ENCODE data around the gene SIRPG.
A peak's percentile ranks its signal among the peaks of the same experiment; 100 is the strongest.

Gene SIRPG

DNA sequence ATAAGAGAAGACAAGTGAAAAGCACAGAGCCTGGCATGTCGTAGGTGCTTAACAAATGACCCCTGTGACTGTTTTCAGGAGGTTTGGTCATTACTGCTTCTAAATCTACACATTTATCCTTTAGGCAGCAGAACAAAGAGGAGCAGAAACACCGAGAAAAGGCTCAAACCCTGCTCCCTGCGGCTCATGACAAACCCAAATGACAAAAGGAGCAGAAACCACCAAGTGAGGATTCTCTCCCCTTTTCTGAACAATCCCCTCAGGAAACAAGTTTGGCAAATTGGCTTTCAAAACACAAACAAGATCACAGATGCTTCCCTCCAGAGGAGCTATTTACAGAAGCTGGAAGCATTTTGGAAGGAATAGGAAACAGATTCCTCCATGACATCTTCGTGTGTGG, 15.8 kb upstream of the SIRPG start:
- TF ChIP-seq, protein P1, sequence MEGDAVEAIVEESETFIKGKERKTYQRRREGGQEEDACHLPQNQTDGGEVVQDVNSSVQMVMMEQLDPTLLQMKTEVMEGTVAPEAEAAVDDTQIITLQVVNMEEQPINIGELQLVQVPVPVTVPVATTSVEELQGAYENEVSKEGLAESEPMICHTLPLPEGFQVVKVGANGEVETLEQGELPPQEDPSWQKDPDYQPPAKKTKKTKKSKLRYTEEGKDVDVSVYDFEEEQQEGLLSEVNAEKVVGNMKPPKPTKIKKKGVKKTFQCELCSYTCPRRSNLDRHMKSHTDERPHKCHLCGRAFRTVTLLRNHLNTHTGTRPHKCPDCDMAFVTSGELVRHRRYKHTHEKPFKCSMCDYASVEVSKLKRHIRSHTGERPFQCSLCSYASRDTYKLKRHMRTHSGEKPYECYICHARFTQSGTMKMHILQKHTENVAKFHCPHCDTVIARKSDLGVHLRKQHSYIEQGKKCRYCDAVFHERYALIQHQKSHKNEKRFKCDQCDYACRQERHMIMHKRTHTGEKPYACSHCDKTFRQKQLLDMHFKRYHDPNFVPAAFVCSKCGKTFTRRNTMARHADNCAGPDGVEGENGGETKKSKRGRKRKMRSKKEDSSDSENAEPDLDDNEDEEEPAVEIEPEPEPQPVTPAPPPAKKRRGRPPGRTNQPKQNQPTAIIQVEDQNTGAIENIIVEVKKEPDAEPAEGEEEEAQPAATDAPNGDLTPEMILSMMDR (IDR thresholded peaks at IDR 0.05; ENCODE audit: low read depth, low read length) = no peak
- in situ Hi-C loops (cut with HindIII; ENCODE audit: low sequenced_read_pairs) = no loop called here
- DNase-seq (ENCODE audit: low read depth, low spot score) = no peak
- H3K4me3 ChIP-seq (ENCODE audit: low read depth, low read length) = no peak overlapping the region

DNA sequence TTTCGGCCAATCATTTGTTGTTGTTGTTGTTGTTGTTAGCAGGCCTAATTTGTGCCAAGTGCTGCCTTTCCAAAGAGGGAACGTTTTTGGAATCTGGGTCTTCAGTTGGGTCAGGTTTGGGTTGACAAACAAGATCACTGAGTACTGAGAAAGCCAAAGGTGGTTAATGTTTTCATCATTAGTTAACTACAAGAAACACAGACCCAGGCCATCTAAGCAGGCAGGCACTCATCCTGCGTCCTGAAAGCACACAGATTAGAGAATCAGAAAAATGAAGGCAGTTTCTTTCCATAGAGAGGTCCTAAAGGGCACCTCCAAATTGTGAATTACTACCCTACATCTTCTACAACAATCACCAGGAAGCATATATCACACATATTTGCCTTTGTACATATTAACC, 15.1 kb upstream of the SIRPG start:
- TF ChIP-seq, protein P1 (IDR thresholded peaks at IDR 0.05; ENCODE audit: low read depth, low read length) = no peak
- DNase-seq (ENCODE audit: low read depth, low spot score) = no peak
- in situ Hi-C loops (cut with HindIII; ENCODE audit: low sequenced_read_pairs) = no loop called here
- H3K4me3 ChIP-seq (ENCODE audit: low read depth, low read length) = no peak overlapping the region

GRCh38 chr20:1671891-1672669, 14.5 kb upstream of the SIRPG start:
- DNase-seq (ENCODE audit: low read depth, low spot score) = no peak
- H3K4me3 ChIP-seq (ENCODE audit: low read depth, low read length) = no peak overlapping the region
- in situ Hi-C loops (cut with HindIII; ENCODE audit: low sequenced_read_pairs) = no loop called here
- TF ChIP-seq, protein P1 (IDR thresholded peaks at IDR 0.05; ENCODE audit: low read depth, low read length) = no peak

DNA sequence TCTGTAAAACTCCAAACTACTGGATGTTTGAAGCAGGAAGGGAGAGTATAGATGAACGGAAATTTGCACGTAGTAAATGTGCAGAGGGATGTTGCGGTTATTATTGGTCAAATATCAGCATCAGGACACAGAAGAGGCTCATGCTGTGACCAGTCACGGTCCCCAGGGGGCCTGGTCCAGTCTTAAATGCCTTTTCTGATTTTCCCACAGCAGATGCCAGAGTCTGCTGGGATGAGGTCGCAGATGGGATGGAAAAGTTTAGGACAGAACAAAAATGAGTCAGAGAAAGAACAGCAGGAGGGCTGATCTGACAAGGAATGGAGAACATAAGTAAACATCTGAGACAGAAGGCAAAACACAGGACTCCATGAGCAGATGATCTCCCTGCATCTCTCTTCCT, 11.7 kb upstream of the SIRPG start:
- in situ Hi-C loops (cut with HindIII; ENCODE audit: low sequenced_read_pairs) = no loop called here
- DNase-seq (ENCODE audit: low read depth, low spot score) = peak; percentile 89
- H3K4me3 ChIP-seq (ENCODE audit: low read depth, low read length) = no peak overlapping the region
- TF ChIP-seq, protein P1 (IDR thresholded peaks at IDR 0.05; ENCODE audit: low read depth, low read length) = no peak

DNA sequence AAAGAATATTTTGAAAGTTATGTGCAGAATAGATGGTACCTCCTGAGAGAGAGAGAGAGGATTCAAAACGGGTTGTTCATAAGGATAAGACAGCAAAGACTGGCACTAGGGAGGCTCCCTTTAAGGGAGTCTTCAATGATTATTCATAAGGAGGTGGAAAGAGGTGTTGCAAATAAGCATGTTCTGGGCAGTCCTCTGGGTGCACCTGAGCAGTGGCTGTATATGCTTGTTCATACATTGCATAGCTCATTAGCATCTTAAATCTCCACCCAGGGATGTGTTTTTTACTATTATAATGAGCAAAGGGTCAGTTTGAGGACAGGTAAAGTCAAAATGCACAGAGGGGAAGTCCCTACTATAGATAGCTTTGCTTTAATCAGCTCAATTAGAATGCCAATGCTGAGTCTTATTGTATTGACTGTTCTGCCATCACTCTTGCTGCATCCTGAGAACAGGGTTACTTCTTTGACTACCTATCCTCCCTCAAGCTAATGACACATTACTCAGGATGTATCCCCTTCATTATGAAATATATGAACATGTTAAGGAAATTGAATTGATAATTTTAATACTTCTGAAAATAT, 10.0 kb upstream of the SIRPG start:
- in situ Hi-C loops (cut with HindIII; ENCODE audit: low sequenced_read_pairs) = no loop called here
- TF ChIP-seq, protein P1 (IDR thresholded peaks at IDR 0.05; ENCODE audit: low read depth, low read length) = no peak
- no peak for DNase-seq (ENCODE audit: low read depth, low spot score)
- H3K4me3 ChIP-seq (ENCODE audit: low read depth, low read length) = no peak overlapping the region

DNA sequence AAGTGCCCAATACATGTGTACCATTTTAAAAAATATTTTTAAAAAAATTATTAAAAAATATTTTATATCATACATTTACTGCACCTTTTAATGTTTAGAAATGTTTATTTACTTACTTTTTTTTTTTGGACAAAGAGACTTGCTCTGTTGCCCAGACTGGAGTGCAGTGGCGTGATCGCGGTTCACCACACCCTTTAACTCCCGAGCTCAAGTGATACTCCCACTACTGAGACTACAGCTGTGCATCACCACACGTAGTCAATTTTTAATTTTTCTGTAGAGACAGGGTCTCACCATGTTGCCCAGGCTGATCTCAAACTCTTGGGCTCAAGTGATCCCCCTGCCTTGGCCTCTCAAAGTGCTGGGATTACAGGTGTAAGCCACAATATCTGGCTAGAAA, 9.2 kb upstream of the SIRPG start:
- TF ChIP-seq, protein P1 (IDR thresholded peaks at IDR 0.05; ENCODE audit: low read depth, low read length) = no peak
- H3K4me3 ChIP-seq (ENCODE audit: low read depth, low read length) = no peak overlapping the region
- DNase-seq (ENCODE audit: low read depth, low spot score) = no peak
- in situ Hi-C loops (cut with HindIII; ENCODE audit: low sequenced_read_pairs) = no loop called here

Data from astrocyte of the spinal cord (primary cell).